Astrocyte (in vitro differentiated cells and primary cell): ENCODE measurements around the gene ANKAR. TPM values are rescaled to one million over a fixed set of nuclear protein-coding genes. Genes with fewer than 3 reads are reported as not detected.

Source experiments
- DNase-seq: peaks from one replicate; pipeline ENCODE4 v3.0.0-alpha.2; 2010; ENCODE audit warnings: low read depth
- FAIRE-seq: peaks from 2 replicates; lab custom pipeline; 2011; peaks lifted over from hg19 to GRCh38; lab: Jason Lieb, UNC
- H2AFZ ChIP-seq: 2 replicates; pipeline ENCODE4 v1.6.0; 2012; ENCODE audit warnings: low read depth, low read length, inconsistent platforms
- H3K27ac ChIP-seq: 2 replicates; pipeline ENCODE4 v1.5.1; 2011; ENCODE audit warnings: low read depth, low read length, inconsistent platforms
- H3K27me3 ChIP-seq: 2 replicates; pipeline ENCODE4 v1.6.0; 2011; ENCODE audit warnings: low read length, inconsistent platforms; ENCODE audit not compliant: insufficient read depth
- H3K36me3 ChIP-seq: 2 replicates; pipeline ENCODE4 v1.5.1; 2011; ENCODE audit warnings: low read length, inconsistent platforms; ENCODE audit not compliant: insufficient read depth
- H3K4me1 ChIP-seq: 2 replicates; pipeline ENCODE4 v1.5.1; 2011; ENCODE audit warnings: low read length, inconsistent platforms; ENCODE audit not compliant: insufficient read depth
- H3K4me2 ChIP-seq: 2 replicates; pipeline ENCODE4 v1.6.0; 2012; ENCODE audit warnings: low read length, inconsistent platforms
- H3K4me3 ChIP-seq: 2 replicates; pipeline ENCODE4 v1.5.1; 2011; ENCODE audit warnings: low read depth, mild to moderate bottlenecking, low read length, inconsistent platforms; ENCODE audit not compliant: insufficient read depth
- H3K79me2 ChIP-seq: 2 replicates; pipeline ENCODE4 v1.6.0; 2012; ENCODE audit warnings: mild to moderate bottlenecking, low read length, inconsistent platforms; ENCODE audit not compliant: insufficient read depth
- H3K9ac ChIP-seq: 2 replicates; pipeline ENCODE4 v1.6.0; 2012; ENCODE audit warnings: mild to moderate bottlenecking, low read length, inconsistent platforms
- H3K9me3 ChIP-seq: 2 replicates; pipeline ENCODE4 v1.5.1; 2012; ENCODE audit warnings: low read depth, mild to moderate bottlenecking, low read length, inconsistent platforms; ENCODE audit not compliant: insufficient read depth
- H4K20me1 ChIP-seq: 2 replicates; pipeline ENCODE4 v1.6.0; 2012; ENCODE audit warnings: low read length, inconsistent platforms; ENCODE audit not compliant: insufficient read depth
- H3K27ac Mint-ChIP-seq: one replicate; pipeline ENCODE4 v1.8.0; 2021; ENCODE audit warnings: mild to moderate bottlenecking, mixed read lengths; ENCODE audit not compliant: unreplicated experiment
- H3K27me3 Mint-ChIP-seq: one replicate; pipeline ENCODE4 v1.8.0; 2021; ENCODE audit warnings: low read depth, mixed read lengths; ENCODE audit not compliant: unreplicated experiment
- H3K36me3 Mint-ChIP-seq: one replicate; pipeline ENCODE4 v1.8.0; 2021; ENCODE audit warnings: low read depth, mixed read lengths; ENCODE audit not compliant: unreplicated experiment
- H3K4me1 Mint-ChIP-seq: one replicate; pipeline ENCODE4 v1.8.0; 2021; ENCODE audit warnings: low read depth, mixed read lengths; ENCODE audit not compliant: unreplicated experiment
- H3K4me3 Mint-ChIP-seq: one replicate; pipeline ENCODE4 v1.8.0; 2021; ENCODE audit warnings: mild to moderate bottlenecking, moderate library complexity, mixed read lengths; ENCODE audit not compliant: unreplicated experiment
- H3K9me3 Mint-ChIP-seq: one replicate; pipeline ENCODE4 v1.8.0; 2021; ENCODE audit warnings: mild to moderate bottlenecking, mixed read lengths; ENCODE audit not compliant: unreplicated experiment
- CTCF ChIP-seq: IDR thresholded peaks from 2 replicates; pipeline ENCODE4 v1.5.1; 2011; ENCODE audit warnings: low read depth, mild to moderate bottlenecking, inconsistent platforms, low read length, moderate library complexity; ENCODE audit not compliant: insufficient read depth
- EZH2 ChIP-seq: IDR thresholded peaks from 2 replicates; pipeline ENCODE4 v1.6.1; 2012; ENCODE audit warnings: mild to moderate bottlenecking, low read length, inconsistent platforms; ENCODE audit not compliant: insufficient read depth
- total RNA-seq: library from RNA; stranded (reverse); gene quantifications from 2 replicates; pipeline ENCODE4 v1.2.1, GENCODE V29; 2021

The ANKAR gene
- total RNA-seq, 1 donor from 2014 or later = 3.6 TPM

GRCh38 chr2:189679226-189679625, 4.8 kb downstream of the ANKAR start:
- no peaks in the 10 kb centered on the region for H3K4me1 Mint-ChIP-seq
- FAIRE-seq = no peak
- Histone ChIP-seq H3K4me1 (no peaks in the 10 kb centered on the region), H2AFZ (no peak overlapping the region), H3K4me3 (no peak overlapping the region), H3K27ac (no peak overlapping the region), H3K36me3 (no peaks in the 10 kb centered on the region), H3K79me2 (peaks cover 10% of the 10 kb centered on the region), H3K27me3 (no peaks in the 10 kb centered on the region), H4K20me1 (no peaks in the 10 kb centered on the region), H3K9ac (no peak overlapping the region), H3K9me3 (no peaks in the 10 kb centered on the region), H3K4me2 (no peak overlapping the region)
- H3K9me3 Mint-ChIP-seq = peaks cover 14% of the 10 kb centered on the region
- TF ChIP-seq EZH2 = no peak
- no peak for TF ChIP-seq CTCF
- no peaks in the 10 kb centered on the region for H3K27me3 Mint-ChIP-seq
- peaks cover 2% of the 10 kb centered on the region for H3K36me3 Mint-ChIP-seq
- no peak overlapping the region for H3K27ac Mint-ChIP-seq
- no peak overlapping the region for H3K4me3 Mint-ChIP-seq
- DNase-seq = no peak

GRCh38 chr2:189681203-189681602, 6.7 kb downstream of the ANKAR start:
- H3K4me3 Mint-ChIP-seq = no peak overlapping the region
- peaks cover 14% of the 10 kb centered on the region for H3K9me3 Mint-ChIP-seq
- no peaks in the 10 kb centered on the region for H3K9me3 ChIP-seq
- no peak overlapping the region for H3K27ac ChIP-seq
- H3K79me2 ChIP-seq = peaks cover 2% of the 10 kb centered on the region
- no peak overlapping the region for H3K27ac Mint-ChIP-seq
- peaks cover 2% of the 10 kb centered on the region for H3K36me3 Mint-ChIP-seq
- no peak overlapping the region for H3K9ac ChIP-seq
- no peak for FAIRE-seq
- H3K27me3 Mint-ChIP-seq = no peaks in the 10 kb centered on the region
- TF ChIP-seq EZH2 (no peak), CTCF (no peak)
- H2AFZ ChIP-seq = no peak overlapping the region
- no peaks in the 10 kb centered on the region for H3K36me3 ChIP-seq
- DNase-seq = no peak
- H3K4me1 Mint-ChIP-seq = peaks cover 10% of the 10 kb centered on the region
- peaks cover 11% of the 10 kb centered on the region for H4K20me1 ChIP-seq
- H3K4me1 ChIP-seq = peaks cover 7% of the 10 kb centered on the region
- no peaks in the 10 kb centered on the region for H3K27me3 ChIP-seq
- H3K4me3 ChIP-seq = no peak overlapping the region
- no peak overlapping the region for H3K4me2 ChIP-seq

- FAIRE-seq = no peak
- Histone ChIP-seq H4K20me1 (peaks cover 11% of the 10 kb centered on the region), H3K27ac (no peak overlapping the region), H3K9me3 (no peaks in the 10 kb centered on the region), H2AFZ (no peak overlapping the region), H3K79me2 (peaks cover 2% of the 10 kb centered on the region), H3K27me3 (no peaks in the 10 kb centered on the region), H3K36me3 (no peaks in the 10 kb centered on the region), H3K4me2 (no peak overlapping the region), H3K9ac (no peak overlapping the region), H3K4me1 (peaks cover 7% of the 10 kb centered on the region), H3K4me3 (no peak overlapping the region)
- no peak for TF ChIP-seq CTCF
- no peak for TF ChIP-seq EZH2
- peaks cover 10% of the 10 kb centered on the region for H3K4me1 Mint-ChIP-seq
- no peaks in the 10 kb centered on the region for H3K27me3 Mint-ChIP-seq
- H3K27ac Mint-ChIP-seq = no peak overlapping the region
- DNase-seq = no peak
- H3K9me3 Mint-ChIP-seq = peaks cover 14% of the 10 kb centered on the region
- peaks cover 2% of the 10 kb centered on the region for H3K36me3 Mint-ChIP-seq
- H3K4me3 Mint-ChIP-seq = no peak overlapping the region
Observed at GRCh38 chr2:189681903-189682302, 7.4 kb downstream of the ANKAR start.
